SW 1271 (cell line): Measurements from ENCODE around the gene ITGBL1.

Source experiments
- DNase-seq, 2 experiments: peaks; one replicate each; lab custom pipeline; 2025; lab: John Stamatoyannopoulos, UW

The ITGBL1 gene

DNA sequence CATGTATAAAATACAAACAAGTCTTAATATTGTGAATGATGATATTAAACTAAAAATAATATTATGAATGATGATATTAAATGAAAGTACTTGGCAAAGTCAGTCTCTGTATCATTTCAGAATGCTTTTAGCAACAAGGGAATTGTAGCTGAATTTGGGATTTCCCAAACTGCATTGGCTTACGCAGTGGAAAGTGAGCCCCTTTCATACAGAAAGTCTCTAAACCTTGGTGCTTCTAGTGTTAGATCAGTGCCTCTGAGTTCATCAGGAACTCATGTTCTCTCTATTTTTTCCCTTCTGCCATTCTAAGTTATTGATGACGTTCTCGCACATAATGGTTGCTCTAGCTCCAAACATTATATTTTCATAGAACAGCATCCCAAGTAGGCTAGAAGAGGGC, 300.0 kb downstream of the ITGBL1 start:
- DNase-seq, result no peak

GRCh38 chr13:101755228-101755887, 302.9 kb downstream of the ITGBL1 start:
- no peak for DNase-seq

DNA sequence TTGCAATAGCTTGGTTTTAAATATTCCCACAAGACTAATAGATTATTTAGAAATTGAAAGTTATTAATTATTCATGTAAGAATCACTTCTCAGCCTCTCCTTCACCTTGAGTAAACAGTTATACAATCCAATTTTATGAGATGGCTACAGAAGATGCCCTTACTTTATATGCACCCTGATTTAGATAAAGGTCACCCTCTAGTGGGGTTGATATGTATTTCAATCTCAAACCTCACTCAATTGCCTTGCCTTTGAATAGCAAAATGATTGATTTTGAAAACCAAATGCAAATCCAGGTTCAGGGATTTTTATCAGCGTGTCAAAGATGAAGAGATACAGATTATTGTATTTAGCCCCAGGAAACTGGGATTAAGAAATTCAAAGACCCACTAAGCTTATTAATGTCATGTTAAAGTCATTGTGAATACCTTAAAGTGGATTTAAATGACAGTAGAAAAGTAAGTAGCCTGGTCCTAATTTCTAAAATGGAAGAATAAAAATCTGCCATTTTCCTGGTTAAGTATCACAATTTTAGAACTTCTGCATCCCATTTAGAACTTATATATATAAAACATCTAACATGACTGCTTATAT, 305.1 kb downstream of the ITGBL1 start:
- peak in 1 of 2 experiments; percentile 72 for DNase-seq

DNA sequence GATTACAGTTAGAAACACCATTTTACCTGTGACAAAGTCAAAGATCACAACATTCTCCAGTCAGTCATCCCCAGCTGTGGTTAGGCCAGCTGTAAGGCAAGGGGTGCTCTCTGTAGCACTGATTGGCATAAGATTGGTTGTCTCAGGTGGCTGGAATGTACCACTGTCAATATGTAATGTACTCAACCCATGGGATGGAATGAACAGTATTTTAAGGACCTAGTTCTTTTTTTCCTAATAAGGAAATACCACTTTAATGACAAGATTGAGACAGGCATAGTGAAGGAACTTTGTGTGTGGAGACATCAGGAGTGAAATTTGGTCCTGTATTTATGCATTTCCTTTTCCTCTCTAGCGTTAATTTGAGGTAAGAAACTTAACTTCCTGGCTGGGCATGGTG, 310.7 kb downstream of the ITGBL1 start:
- no peak for DNase-seq
